Measurements from ENCODE around the gene TPSD1.
"Not testable (repeated sequence)": the region's sequence is repeated elsewhere in the genome, so short reads cannot be mapped to it uniquely, and the experiment has no call there.

Gene TPSD1

DNA sequence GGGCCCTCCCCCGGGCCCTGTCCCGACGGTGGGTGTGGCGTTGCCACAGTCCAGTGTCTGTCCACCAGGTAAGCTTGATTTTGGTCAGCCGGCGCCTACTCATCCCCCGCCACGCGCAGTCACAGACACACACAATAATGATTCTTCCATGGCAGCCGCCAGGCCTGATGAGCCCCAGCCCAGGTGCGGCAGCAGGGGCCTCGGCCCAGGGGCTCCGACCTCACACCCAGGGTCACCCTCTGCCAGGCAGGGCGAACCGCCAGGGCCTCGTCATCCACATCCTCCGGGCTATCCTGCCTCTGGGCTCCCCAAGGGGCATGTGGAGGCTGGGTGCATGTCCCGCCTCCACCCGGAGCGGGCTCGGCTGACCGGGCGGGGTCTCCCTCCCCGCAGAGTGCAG lies 38.3 kb upstream of the TPSD1 start:
- ATAC-seq: no peak

GRCh38 chr16:1218061-1218929 lies 37.6 kb upstream of the TPSD1 start:
- no peak for ATAC-seq
- H3K36me3 Mint-ChIP-seq: no peaks in the 10 kb centered on the region
- no peak overlapping the region for H3K4me3 Mint-ChIP-seq
- DNase-seq (ENCODE audit: low spot score in 2 of 2): no peak
- H3K27ac Mint-ChIP-seq: no peak overlapping the region
- no peaks in the 10 kb centered on the region for H3K4me1 Mint-ChIP-seq
- H3K9me3 Mint-ChIP-seq: no peaks in the 10 kb centered on the region

More for the DNA sequence above, 38.3 kb upstream of the TPSD1 start:
- no peak for DNase-seq (ENCODE audit: low spot score in 2 of 2)
- H3K4me1 Mint-ChIP-seq: no peaks in the 10 kb centered on the region
- H3K36me3 Mint-ChIP-seq: no peaks in the 10 kb centered on the region
- H3K9me3 Mint-ChIP-seq: no peaks in the 10 kb centered on the region
- H3K27ac Mint-ChIP-seq: no peak overlapping the region
- no peak overlapping the region for H3K4me3 Mint-ChIP-seq

DNA sequence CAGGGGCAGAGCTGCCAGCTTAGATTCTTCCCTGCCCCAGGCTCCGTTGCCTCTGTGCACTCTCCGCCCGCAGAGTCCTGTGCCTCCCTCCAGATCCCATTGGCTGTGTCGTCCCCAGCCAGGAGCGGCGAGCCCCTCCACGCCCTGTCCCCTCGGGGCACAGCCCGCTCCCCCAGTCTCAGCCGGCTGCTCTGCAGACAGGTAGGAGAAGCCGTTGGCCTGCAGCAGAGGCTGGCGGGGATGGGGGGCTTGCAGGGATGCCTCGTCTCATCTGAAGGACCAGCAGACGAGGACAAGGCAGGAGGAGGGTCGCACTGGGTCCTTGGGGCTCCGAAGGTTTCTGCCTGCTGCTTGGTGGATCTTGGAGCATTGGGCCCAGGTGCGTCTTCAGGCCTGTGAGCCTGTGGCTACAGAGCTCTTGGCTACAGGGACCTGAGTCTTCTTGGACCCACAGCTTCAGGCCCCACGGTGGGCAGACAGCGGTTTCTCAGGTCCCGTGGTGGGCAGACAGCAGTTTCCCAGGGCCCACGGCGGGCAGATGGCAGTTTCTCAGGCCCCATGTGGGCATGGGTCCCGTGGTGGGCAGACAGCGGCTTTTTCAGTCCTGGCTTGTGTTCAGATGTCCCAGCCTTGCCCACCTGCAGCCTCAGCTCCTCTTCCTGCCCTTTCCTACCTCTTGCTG lies 36.8 kb upstream of the TPSD1 start:
- ATAC-seq (no peak), DNase-seq (ENCODE audit: low spot score in 2 of 2) (no peak)
- no peaks in the 10 kb centered on the region for H3K4me1 Mint-ChIP-seq
- H3K36me3 Mint-ChIP-seq: no peaks in the 10 kb centered on the region
- H3K9me3 Mint-ChIP-seq: no peaks in the 10 kb centered on the region
- no peak overlapping the region for H3K27ac Mint-ChIP-seq
- no peak overlapping the region for H3K4me3 Mint-ChIP-seq

- Mint-ChIP-seq H3K4me1 (no peaks in the 10 kb centered on the region), H3K4me3 (no peak overlapping the region), H3K36me3 (no peaks in the 10 kb centered on the region), H3K27ac (no peak overlapping the region), H3K9me3 (no peaks in the 10 kb centered on the region)
- ATAC-seq: no peak
- DNase-seq (ENCODE audit: low spot score in 2 of 2): no peak
Observed at GRCh38 chr16:1220098-1220728, 35.7 kb upstream of the TPSD1 start.

DNA sequence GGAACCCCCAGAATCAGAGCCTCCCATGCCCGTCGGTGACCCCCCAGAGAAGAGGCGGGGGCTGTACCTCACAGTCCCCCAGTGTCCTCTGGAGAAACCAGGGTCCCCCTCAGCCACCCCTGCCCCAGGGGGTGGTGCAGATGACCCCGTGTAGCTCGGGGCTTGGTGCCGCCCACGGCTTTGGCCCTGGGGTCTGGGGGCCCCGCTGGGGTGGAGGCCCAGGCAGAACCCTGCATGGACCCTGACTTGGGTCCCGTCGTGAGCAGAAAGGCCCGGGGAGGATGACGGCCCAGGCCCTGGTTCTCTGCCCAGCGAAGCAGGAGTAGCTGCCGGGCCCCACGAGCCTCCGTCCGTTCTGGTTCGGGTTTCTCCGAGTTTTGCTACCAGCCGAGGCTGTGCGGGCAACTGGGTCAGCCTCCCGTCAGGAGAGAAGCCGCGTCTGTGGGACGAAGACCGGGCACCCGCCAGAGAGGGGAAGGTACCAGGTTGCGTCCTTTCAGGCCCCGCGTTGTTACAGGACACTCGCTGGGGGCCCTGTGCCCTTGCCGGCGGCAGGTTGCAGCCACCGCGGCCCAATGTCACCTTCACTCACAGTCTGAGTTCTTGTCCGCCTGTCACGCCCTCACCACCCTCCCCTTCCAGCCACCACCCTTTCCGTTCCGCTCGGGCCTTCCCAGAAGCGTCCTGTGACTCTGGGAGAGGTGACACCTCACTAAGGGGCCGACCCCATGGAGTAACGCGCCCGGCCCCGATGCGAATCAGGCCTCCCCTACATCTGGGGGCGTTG lies 34.8 kb upstream of the TPSD1 start:
- no peaks in the 10 kb centered on the region for H3K4me1 Mint-ChIP-seq
- no peak overlapping the region for H3K4me3 Mint-ChIP-seq
- H3K27ac Mint-ChIP-seq: no peak overlapping the region
- DNase-seq (ENCODE audit: low spot score in 2 of 2) (no peak), ATAC-seq (no peak)
- no peaks in the 10 kb centered on the region for H3K36me3 Mint-ChIP-seq
- no peaks in the 10 kb centered on the region for H3K9me3 Mint-ChIP-seq

GRCh38 chr16:1221628-1222552 lies 34.0 kb upstream of the TPSD1 start:
- no peaks in the 10 kb centered on the region for H3K9me3 Mint-ChIP-seq
- H3K4me3 Mint-ChIP-seq: no peak overlapping the region
- no peaks in the 10 kb centered on the region for H3K36me3 Mint-ChIP-seq
- H3K4me1 Mint-ChIP-seq: no peaks in the 10 kb centered on the region
- H3K27ac Mint-ChIP-seq: no peak overlapping the region
- ATAC-seq (no peak), DNase-seq (ENCODE audit: low spot score in 2 of 2) (no peak)

DNA sequence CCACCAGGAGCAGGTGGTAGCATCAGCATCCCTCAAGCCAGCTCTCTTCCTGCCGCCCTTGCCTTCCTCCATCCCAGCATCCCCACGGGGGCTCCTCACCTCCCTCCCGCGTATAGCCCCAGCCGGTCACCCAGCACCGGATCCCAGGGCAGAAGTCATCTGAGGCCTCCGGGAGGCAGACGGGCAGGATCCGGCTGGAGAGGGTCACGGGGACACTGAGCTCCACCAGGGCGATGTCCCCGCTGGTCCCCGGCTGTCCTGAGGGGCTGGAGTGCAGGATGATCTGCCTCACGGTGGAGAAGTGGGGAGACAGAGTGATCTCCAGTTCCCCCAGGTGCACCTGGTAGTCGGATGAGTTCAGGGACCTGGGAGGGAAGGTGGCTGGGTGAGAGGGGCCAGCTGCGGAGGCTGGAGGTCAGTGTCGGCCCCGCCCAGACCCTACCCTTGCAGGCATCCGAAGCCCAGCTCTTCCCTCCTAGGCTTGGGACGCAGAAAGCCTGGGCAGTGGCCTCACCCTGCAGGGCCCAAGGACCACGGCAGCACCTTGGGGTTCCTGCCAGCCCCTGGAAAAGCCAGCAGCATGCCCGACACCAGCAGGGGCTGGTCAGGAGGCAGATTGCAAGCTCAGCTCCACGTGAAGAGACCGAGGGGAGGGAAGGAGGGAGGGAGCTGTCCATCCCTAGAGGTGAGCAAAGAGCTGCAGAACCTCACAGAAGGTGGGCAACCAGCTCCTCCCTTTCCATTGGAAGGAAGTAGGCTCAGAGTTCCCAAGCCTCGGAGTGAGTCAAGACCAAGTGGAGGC lies 33.1 kb upstream of the TPSD1 start:
- ATAC-seq (no peak), DNase-seq (ENCODE audit: low spot score in 2 of 2) (no peak)
- no peaks in the 10 kb centered on the region for H3K4me1 Mint-ChIP-seq
- no peaks in the 10 kb centered on the region for H3K36me3 Mint-ChIP-seq
- H3K4me3 Mint-ChIP-seq: no peak overlapping the region
- no peaks in the 10 kb centered on the region for H3K9me3 Mint-ChIP-seq
- no peak overlapping the region for H3K27ac Mint-ChIP-seq

DNA sequence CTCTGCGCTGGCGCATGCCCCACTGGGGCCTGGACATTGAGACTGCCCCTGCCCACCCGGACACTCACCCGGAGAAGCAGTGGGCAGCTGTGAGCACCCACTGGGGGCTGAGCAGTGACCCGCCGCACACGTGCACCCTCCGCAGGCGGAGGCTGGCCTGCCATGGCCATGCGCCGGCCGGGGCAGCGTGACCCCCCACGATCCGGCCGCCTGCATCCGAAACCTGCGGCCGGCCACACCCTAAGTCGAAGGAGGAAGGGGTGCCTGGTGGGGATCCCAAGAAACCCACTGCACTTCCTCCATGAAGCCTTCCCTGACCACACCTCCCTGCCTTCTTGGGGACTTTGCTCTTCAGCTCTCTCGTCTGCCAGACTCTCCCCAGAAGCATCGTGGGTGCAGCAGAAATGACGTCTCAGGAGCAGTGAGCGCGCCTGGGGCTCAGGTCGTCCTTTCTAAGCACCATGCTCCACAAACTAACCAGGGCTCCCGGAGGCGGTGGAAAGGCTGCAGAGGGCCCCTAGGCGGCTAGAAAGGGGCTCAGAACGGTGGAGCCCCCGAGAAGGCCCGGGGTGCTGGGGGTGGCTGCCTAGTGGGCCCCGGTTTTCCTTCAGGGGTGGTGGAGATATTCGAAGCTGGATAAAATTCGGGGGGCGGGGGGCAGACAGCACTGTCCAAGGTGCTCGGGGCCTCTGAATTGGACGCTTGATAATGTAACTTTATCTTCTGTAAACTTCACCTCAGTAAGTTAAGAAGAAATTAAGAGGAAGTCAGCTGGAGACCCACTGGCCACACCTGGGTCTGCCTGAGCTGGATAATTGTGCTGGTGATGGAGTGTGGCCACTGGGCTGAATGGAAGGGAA lies 32.3 kb upstream of the TPSD1 start:
- Mint-ChIP-seq H3K4me3 (no peak overlapping the region), H3K36me3 (no peaks in the 10 kb centered on the region), H3K9me3 (no peaks in the 10 kb centered on the region), H3K4me1 (no peaks in the 10 kb centered on the region), H3K27ac (no peak overlapping the region)
- ATAC-seq (no peak), DNase-seq (ENCODE audit: low spot score in 2 of 2) (no peak)

GRCh38 chr16:1224558-1224957 lies 31.3 kb upstream of the TPSD1 start:
- ATAC-seq: no peak
- no peaks in the 10 kb centered on the region for H3K36me3 Mint-ChIP-seq
- no peak for DNase-seq (ENCODE audit: low spot score in 2 of 2)
- no peak overlapping the region for H3K4me3 Mint-ChIP-seq
- no peak overlapping the region for H3K27ac Mint-ChIP-seq
- no peaks in the 10 kb centered on the region for H3K9me3 Mint-ChIP-seq
- no peaks in the 10 kb centered on the region for H3K4me1 Mint-ChIP-seq

DNA sequence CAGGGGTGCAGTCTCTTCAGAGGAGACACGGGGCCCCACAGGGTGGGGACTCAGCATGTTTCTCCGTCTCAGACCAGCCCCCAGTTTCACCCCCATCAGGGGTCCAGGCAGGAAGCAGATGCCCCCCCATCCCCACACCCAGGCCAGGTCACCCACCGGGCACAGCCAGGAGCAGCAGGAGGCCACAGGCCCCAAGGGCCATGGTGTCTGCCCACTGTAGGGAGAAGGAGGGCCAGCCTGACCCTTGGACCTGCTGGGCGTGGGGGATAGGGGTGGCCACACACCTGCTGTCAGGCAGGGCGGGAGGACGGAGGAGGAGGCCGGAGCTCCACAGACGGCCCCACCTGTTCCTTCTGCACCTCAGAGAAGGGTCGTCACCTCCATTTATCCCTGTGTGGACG lies 30.8 kb upstream of the TPSD1 start, which contains the start of gene TPSG1:
Gene TPSG1 (minus strand): TSS at position 218 of the 401 bp plus-strand sequence. CDS start 16 bp downstream, at position 202.
- no peak for DNase-seq (ENCODE audit: low spot score in 2 of 2)
- Mint-ChIP-seq H3K9me3 (no peaks in the 10 kb centered on the region), H3K4me3 (no peak within 1 kb of the TSS), H3K27ac (peak within 1 kb of the TSS; percentile 69), H3K36me3 (no peaks in the 10 kb centered on the region), H3K4me1 (no peaks in the 10 kb centered on the region)
- ATAC-seq: no peak

- not testable (repeated sequence) for H3K36me3 Mint-ChIP-seq; ATAC-seq; H3K4me1 Mint-ChIP-seq; H3K9me3 Mint-ChIP-seq; DNase-seq (ENCODE audit: low spot score in 2 of 2); H3K4me3 Mint-ChIP-seq
- peak overlapping the region; percentile 69 for H3K27ac Mint-ChIP-seq
Observed at GRCh38 chr16:1225728-1226311, 30.0 kb upstream of the TPSD1 start.

GRCh38 chr16:1226692-1227091 lies 29.2 kb upstream of the TPSD1 start:
- H3K9me3 Mint-ChIP-seq; H3K4me1 Mint-ChIP-seq; DNase-seq (ENCODE audit: low spot score in 2 of 2); ATAC-seq; H3K27ac Mint-ChIP-seq; H3K36me3 Mint-ChIP-seq; H3K4me3 Mint-ChIP-seq: not testable (repeated sequence)

GRCh38 chr16:1228227-1228626 lies 27.6 kb upstream of the TPSD1 start:
- not testable (repeated sequence) for ATAC-seq; H3K36me3 Mint-ChIP-seq; H3K9me3 Mint-ChIP-seq; H3K4me3 Mint-ChIP-seq; H3K4me1 Mint-ChIP-seq; DNase-seq (ENCODE audit: low spot score in 2 of 2); H3K27ac Mint-ChIP-seq

All from stimulated activated effector memory CD8-positive, alpha-beta T cell treated with anti-CD3 and anti-CD28 coated beads, Interleukin-12 subunit alpha, Interleukin-12 subunit beta, amount 100 ng/mL, for 72 hours (primary cell).